ENCODE results near the gene SLC29A1.
A peak's percentile ranks its signal among the peaks of the same experiment; 100 is the strongest.

Gene SLC29A1

DNA sequence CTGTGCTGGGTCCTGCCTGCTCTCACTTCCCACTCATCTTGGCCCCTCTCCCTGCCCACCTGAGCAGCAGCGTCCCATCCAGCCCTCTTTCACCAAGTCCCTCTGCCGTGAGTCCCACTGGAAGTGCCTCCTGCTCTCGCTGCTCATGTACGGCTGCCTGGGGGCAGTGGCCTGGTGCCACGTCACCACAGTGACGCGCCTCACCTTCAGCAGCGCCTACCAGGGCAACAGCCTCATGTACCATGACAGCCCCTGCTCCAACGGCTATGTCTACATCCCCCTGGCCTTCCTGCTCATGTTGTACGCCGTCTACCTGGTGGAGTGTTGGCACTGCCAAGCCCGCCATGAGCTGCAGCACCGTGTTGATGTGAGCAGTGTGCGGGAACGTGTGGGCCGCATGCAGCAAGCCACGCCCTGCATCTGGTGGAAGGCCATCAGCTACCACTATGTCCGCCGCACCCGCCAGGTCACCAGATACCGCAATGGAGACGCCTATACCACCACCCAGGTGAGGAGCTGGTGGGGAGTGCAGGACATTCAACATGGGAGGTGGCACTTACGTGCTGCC lies 49.7 kb downstream of the SLC29A1 start:
- H3K27me3 Mint-ChIP-seq: peaks cover 37% of the 10 kb centered on the region
- no peak for ATAC-seq (ENCODE audit: low read depth)
- peak overlapping the region; percentile 1 for H3K4me3 Mint-ChIP-seq
- peaks cover 13% of the 10 kb centered on the region for H3K4me1 Mint-ChIP-seq
- H3K9me3 Mint-ChIP-seq: no peaks in the 10 kb centered on the region
- no peak overlapping the region for H3K27ac Mint-ChIP-seq
- H3K36me3 Mint-ChIP-seq: peaks cover 3% of the 10 kb centered on the region
- DNase-seq (ENCODE audit: low spot score in 2 of 2): no peak

DNA sequence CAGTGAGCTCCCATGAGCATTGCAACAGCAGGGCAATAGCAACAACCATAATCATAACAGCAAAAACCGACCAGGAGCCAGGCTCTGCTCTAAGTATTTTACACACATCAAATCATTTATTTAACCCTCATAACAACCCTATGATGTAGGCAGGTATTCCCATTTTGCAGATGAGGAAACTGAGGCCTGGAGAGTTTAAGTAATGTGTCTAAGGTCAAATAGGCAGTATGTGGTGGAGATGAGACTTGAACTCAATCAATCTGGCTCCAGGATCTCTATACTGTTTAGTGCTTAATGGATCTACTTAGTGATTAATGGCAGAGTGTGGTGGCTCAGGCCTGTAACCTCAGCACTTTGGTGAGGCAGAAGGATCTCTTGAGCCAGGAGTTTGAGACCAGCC lies 50.2 kb downstream of the SLC29A1 start:
- H3K27me3 Mint-ChIP-seq: peaks cover 37% of the 10 kb centered on the region
- DNase-seq (ENCODE audit: low spot score in 2 of 2) (no peak), ATAC-seq (ENCODE audit: low read depth) (no peak)
- H3K4me1 Mint-ChIP-seq: peaks cover 13% of the 10 kb centered on the region
- no peak overlapping the region for H3K4me3 Mint-ChIP-seq
- H3K36me3 Mint-ChIP-seq: peaks cover 3% of the 10 kb centered on the region
- H3K27ac Mint-ChIP-seq: no peak overlapping the region
- no peaks in the 10 kb centered on the region for H3K9me3 Mint-ChIP-seq

DNA sequence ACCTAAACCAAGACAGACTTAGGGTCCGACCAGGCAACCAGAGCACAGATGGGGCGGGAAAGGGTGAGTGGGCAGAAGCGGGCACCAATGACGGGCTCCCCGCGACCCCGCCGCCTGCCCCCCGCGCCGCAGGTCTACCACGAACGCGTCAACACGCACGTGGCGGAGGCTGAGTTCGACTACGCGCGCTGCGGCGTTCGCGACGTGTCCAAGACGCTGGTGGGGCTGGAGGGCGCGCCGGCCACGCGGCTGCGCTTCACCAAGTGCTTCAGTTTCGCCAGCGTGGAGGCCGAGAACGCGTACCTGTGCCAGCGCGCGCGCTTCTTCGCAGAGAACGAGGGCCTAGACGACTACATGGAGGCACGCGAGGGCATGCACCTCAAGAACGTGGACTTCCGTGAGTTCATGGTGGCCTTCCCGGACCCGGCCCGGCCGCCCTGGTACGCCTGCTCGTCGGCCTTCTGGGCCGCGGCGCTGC lies 51.9 kb downstream of the SLC29A1 start:
- no peak overlapping the region for H3K4me3 Mint-ChIP-seq
- H3K9me3 Mint-ChIP-seq: no peaks in the 10 kb centered on the region
- H3K4me1 Mint-ChIP-seq: peaks cover 8% of the 10 kb centered on the region
- no peak overlapping the region for H3K27ac Mint-ChIP-seq
- DNase-seq (ENCODE audit: low spot score in 2 of 2): no peak
- H3K36me3 Mint-ChIP-seq: peaks cover 3% of the 10 kb centered on the region
- H3K27me3 Mint-ChIP-seq: peaks cover 40% of the 10 kb centered on the region
- no peak for ATAC-seq (ENCODE audit: low read depth)

DNA sequence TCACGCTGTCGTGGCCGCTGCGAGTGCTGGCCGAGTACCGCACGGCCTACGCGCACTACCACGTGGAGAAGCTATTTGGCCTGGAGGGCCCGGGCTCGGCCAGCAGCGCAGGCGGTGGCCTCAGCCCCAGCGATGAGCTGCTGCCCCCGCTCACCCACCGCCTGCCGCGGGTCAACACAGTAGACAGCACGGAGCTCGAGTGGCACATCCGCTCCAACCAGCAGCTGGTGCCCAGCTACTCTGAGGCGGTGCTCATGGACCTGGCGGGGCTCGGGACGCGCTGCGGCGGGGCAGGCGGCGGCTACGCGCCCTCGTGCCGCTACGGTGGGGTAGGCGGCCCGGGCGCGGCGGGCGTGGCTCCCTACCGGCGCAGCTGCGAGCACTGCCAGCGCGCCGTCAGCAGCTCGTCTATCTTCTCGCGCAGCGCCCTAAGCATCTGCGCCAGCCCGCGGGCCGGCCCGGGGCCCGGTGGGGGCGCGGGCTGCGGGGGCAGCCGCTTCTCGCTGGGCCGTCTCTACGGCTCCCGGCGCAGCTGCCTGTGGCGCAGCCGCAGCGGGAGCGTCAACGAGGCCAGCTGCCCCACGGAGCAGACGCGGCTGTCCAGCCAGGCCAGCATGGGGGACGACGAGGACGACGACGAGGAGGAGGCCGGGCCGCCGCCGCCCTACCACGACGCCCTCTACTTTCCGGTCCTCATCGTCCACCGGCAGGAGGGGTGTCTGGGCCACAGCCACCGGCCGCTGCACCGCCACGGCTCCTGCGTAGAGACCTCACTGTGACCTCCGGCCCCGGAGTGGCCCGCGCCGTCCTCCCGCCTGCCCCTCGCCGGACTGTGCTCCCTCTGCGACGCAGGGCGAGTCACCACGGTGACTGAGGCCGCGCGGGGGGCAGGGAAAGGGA lies 52.6 kb downstream of the SLC29A1 start:
- peaks cover 41% of the 10 kb centered on the region for H3K27me3 Mint-ChIP-seq
- DNase-seq (ENCODE audit: low spot score in 2 of 2) (no peak), ATAC-seq (ENCODE audit: low read depth) (peak; percentile 81)
- H3K36me3 Mint-ChIP-seq: peaks cover 3% of the 10 kb centered on the region
- H3K4me1 Mint-ChIP-seq: peaks cover 7% of the 10 kb centered on the region
- H3K27ac Mint-ChIP-seq: no peak overlapping the region
- no peaks in the 10 kb centered on the region for H3K9me3 Mint-ChIP-seq
- no peak overlapping the region for H3K4me3 Mint-ChIP-seq

DNA sequence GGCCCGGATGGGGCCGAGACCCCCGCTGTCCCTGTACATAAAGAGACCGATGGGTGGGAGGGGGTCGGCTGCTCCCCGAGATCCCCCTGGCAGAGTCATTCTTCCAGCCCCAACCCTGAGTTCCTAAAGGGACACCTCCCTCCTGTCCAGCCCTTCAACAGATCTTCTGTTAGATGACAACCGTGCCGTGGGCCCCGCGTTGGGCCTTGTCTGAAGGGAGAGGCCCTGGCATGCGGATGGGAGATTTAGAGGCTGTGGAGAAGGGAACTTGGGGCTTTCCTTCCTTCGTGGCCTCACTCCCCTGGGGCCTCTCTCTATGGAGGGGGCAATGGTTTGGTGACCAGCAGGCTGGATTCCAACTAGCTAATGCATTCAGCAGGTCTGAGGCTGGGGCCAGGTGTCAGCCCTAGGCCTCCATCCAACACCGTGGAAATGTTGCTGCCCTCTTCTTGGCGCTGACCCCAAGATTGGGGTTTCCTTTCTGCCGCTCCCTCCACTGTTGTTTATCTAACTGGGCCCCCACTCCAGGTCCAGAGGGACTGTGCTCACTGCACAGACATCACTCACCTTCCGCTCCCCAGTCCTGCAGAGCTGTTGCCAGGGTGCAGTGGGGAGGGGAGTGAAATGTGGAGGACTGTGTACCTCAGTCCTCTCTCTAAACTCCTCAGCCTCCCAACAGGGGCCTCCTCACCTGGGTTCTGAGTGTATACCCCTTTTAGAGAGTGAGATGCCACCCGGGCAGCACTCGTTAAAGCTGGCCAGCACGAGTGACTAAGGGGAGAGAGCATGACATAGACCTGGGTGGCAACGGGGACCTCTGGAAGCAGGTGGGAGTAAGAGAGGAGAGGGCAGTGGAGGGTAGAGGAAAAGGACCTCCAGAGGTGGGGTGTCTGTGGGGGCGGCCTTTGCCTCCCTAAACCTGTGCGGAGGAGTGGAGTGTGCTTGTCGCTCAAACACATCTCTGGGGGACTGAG lies 53.6 kb downstream of the SLC29A1 start:
- Mint-ChIP-seq H3K27me3 (peaks cover 38% of the 10 kb centered on the region), H3K4me1 (peaks cover 3% of the 10 kb centered on the region), H3K4me3 (no peak overlapping the region), H3K36me3 (peaks cover 3% of the 10 kb centered on the region), H3K27ac (no peak overlapping the region), H3K9me3 (no peaks in the 10 kb centered on the region)
- ATAC-seq (ENCODE audit: low read depth) (no peak), DNase-seq (ENCODE audit: low spot score in 2 of 2) (no peak)

DNA sequence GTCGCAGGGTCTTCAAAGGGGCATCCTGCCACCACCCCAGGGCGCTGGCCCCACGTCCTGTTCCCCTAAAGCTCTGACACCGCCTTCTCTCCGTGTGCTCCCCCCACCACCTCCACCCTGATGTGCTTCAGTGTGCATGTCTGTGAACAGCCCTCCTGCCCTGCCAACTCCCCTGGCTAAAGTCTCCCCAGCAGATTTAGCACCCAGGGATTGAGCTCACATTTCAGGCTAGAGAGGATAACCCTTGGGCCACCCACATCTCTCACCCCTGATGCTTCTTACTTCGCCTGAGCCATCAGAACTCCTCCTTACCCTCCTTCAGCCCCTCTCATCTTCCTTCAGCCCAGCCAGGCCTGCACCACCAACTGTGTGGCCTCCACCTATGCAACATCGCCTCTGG lies 54.4 kb downstream of the SLC29A1 start:
- peaks cover 3% of the 10 kb centered on the region for H3K36me3 Mint-ChIP-seq
- DNase-seq (ENCODE audit: low spot score in 2 of 2) (no peak), ATAC-seq (ENCODE audit: low read depth) (no peak)
- H3K27ac Mint-ChIP-seq: no peak overlapping the region
- H3K4me3 Mint-ChIP-seq: no peak overlapping the region
- H3K4me1 Mint-ChIP-seq: peaks cover 3% of the 10 kb centered on the region
- H3K9me3 Mint-ChIP-seq: no peaks in the 10 kb centered on the region
- peaks cover 36% of the 10 kb centered on the region for H3K27me3 Mint-ChIP-seq

DNA sequence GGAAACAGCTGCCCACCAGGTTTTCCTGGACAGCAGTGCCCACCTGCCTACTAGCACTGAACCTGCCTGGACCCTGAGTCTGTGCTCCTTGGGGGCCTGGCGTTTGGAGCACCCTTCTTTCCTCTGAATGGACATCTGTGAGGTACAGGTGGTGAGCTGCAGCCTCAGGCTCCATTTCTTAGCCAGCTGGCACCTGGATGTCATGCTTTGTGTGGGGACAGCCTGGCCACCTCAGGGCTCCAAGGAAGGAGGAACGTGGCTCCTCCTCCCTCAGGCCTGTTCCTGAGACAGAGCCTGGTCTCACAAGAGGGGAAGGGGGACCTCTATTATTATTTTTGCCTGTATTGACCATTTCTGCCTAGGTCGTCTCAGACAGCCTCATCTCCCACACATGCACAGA lies 54.9 kb downstream of the SLC29A1 start:
- peaks cover 31% of the 10 kb centered on the region for H3K27me3 Mint-ChIP-seq
- peaks cover 3% of the 10 kb centered on the region for H3K36me3 Mint-ChIP-seq
- no peak for ATAC-seq (ENCODE audit: low read depth)
- H3K27ac Mint-ChIP-seq: no peak overlapping the region
- H3K9me3 Mint-ChIP-seq: no peaks in the 10 kb centered on the region
- peaks cover 3% of the 10 kb centered on the region for H3K4me1 Mint-ChIP-seq
- no peak overlapping the region for H3K4me3 Mint-ChIP-seq
- no peak for DNase-seq (ENCODE audit: low spot score in 2 of 2)

DNA sequence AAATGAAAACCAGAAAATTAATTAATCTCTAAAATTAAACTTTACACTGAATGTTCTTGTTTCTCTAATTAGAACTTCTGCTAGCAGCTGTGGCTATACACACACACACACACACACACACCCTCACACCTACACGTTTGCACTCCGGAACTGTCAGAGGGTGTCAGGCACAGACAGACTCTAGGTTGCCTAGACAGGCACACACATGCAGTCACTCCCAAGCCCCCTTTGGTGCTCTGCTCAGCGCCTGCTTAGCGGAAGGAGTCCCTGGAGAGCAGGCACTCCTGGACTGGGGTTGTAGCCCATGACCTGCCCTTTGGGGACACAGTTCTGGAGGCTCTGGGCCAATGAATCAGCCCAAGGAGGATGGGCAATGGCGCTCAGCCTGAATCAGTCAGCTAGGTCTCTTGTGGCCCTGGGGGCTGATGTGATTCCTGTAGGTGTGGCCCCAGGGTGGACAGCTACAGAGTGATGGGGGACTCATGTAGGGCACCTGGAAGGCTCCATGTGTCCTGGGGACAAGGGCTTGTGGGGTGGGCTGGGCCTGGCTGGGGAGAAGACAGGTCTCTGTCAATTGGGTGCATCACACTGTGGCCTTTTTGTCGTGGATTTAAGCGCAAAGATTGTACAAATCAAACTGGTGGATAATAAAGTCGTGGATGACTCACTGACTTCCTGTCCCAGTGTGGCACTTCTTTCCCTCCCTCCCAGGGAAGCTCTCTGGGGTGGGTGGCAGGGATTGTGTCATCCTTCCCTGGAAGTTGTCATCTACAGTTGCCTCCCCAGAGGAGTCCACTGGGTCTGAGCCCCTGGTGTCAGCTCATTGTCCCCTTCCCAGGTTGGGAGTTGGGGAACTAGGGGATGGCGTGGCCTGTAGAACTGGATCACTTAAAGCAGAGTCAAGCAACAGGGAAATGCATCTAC lies 55.6 kb downstream of the SLC29A1 start:
- peaks cover 29% of the 10 kb centered on the region for H3K27me3 Mint-ChIP-seq
- no peak overlapping the region for H3K4me3 Mint-ChIP-seq
- no peaks in the 10 kb centered on the region for H3K9me3 Mint-ChIP-seq
- H3K27ac Mint-ChIP-seq: no peak overlapping the region
- ATAC-seq (ENCODE audit: low read depth): no peak
- H3K4me1 Mint-ChIP-seq: peaks cover 3% of the 10 kb centered on the region
- DNase-seq (ENCODE audit: low spot score in 2 of 2): no peak
- peaks cover 3% of the 10 kb centered on the region for H3K36me3 Mint-ChIP-seq

Measured in memory B cell (primary cell).